Hematopoietic multipotent progenitor cell treated with erythropoietin and hydrocortisone succinate and interleukin-3 and kit ligand, for 6 days (in vitro differentiated cells): Measurements from ENCODE around the gene ANKRD23.

ENCODE experiments used
- DNase-seq: peaks from one replicate; pipeline ENCODE4 v3.0.0-alpha.2; 2015

The ANKRD23 gene

DNA sequence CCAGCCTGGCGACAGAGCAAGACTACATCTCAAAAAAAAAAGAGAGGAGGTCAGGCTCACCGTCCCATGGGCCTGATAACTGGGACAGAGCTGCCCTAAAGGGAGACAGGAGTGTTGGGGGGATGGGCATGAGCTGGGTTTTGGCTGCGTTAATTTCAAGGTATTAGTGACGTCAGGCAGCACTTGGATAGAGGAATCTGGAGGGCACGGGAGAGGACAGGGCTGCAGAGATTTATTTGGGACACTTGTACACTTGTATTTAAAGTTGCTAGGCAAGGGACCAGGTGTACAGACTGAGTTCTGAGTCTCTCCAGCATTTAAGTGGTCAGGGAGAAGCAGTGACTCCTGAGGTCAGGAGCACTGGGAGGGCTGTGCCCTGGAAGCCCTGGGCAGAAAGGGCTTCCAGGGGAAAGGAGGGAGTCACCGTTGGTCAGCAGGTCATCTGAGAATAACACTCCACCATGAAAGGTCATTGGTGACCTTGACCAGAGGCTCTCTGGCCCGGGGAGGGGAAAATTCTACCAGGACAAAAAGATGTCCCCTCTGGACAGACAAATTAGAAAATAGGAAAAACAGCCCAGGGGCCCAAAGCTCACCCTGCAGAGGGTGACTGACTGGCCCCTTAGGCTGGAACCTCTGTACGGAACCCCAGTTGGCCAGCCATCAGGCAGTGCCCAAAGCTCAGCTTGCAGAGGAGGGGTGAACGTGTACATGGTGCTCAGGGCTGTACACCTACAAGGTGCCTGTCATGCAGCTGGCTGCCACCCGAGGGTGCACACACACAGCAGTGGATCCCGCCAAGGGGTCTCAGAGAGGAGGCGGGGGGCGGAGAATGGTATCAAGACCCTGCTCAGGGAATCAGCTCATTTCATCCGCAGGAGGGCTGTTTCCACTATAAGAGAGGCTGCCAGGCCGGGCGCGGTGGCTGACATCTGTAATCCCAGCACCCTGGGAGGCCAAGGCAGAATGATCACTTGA, 50.8 kb downstream of the ANKRD23 start:
- no peak for DNase-seq

DNA sequence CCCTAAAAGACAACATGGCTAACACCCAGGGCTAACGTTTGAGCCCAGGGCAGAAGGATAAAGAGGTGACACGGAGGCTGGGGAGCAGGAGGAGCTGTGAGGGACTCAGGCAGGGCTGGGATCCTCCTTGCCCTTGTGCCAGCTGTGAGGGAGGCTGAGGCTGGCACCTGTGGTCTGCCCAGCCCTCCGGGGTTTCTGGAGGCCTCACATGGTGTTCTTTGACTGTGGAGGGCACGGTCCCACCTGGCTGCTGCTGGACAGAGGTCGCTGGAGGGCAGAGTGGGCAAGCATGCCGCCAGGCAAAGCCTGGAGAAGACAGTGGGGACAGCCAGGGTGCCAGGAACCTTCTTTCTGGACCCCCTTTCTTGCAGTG, 54.6 kb downstream of the ANKRD23 start:
- DNase-seq, result no peak

DNA sequence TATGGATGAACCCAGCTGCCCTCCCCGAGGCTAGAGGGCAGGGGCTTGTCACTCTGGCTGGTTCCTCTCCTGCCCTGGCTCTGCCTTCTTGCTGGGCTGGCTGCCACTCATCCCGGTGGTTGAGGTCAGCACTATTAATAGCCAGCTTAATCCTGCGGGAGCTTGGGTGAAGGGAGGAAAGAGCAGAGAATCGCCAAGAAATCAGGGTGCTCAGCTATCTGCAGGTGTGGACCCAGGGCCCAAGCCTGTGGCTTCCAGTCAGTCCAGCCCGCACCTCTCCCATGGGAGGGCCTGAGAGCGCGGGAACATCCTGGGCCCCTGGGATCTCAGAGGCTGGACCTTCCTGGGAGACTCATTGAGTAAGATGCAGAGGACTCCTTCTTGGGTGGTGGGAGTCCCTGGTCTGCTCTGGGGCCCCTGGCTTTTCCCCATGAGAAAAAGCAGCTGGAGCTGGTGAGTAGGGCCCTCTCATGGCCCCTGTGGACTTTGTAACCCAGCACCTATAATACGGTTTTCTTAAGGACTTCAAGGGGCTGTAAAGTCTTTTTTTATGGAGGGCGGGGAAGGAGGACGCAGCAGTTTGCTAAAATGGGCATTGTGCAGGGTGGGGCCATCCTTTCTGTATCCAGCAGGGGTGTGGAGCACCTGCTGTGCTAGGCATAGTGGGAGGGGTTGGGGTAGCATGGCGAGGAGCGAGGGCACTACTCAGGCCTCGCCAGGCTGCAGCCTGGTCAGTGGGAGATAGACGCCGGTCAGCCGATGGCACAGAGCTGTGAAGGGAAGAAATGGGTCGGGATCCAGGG, 55.2 kb downstream of the ANKRD23 start:
- DNase-seq, result no peak
